K562 (cell line): ENCODE results near the gene RBM34. TPM values are rescaled to one million over a fixed set of nuclear protein-coding genes. Genes with fewer than 3 reads are reported as not detected.

ENCODE experiments used
- ATAC-seq: fragments of 200-7000 bp; cut with Tn5 transposase; 3 replicates; pipeline ENCODE4 v1.9.1; 2020; ENCODE audit warnings: moderate library complexity
- BruUV-seq: library from RNA; stranded (reverse); fragments of 400-500 nt; replicated peaks from 2 replicates; lab custom pipeline; 2021; lab: Mats Ljungman, UMichigan
- CTCF ChIA-PET: fragments of 300-600 bp; formaldehyde crosslinking; extraction: SDS; loops from one replicate; lab custom pipeline; 2021; ENCODE audit warnings: low intra/inter-chr PET ratio; lab: Yijun Ruan, JAX
- POLR2A ChIA-PET: fragments of 300-600, 350-650 bp; sonication (Branson Sonifier 250); formaldehyde crosslinking; extraction: SDS; loops from one replicate; lab custom pipeline; 2021; ENCODE audit warnings: antibody characterized with exemption, inconsistent platforms; lab: Yijun Ruan, JAX
- DNase-seq, 4 experiments: peaks; one replicate each; pipeline versions ENCODE4 v3.0.0 to v3.0.0-alpha.2; 2011 to 2018; ENCODE audit warnings: low spot score in 3 of 4, mixed read lengths in 3 of 4; ENCODE audit errors: extremely low read depth in 1 of 4
- FAIRE-seq: peaks from 2 replicates; lab custom pipeline; 2011; peaks lifted over from hg19 to GRCh38; lab: Jason Lieb, UNC
- H2AFZ ChIP-seq: 2 replicates; pipeline ENCODE4 v1.6.0; 2011; ENCODE audit warnings: low read depth, low read length, control low read depth, inconsistent platforms
- H3K27ac ChIP-seq: fragments of 200-600 bp; 3 replicates; pipeline ENCODE4 v1.8.0; 2011; ENCODE audit warnings: low read depth, mild to moderate bottlenecking, control low read depth, inconsistent platforms, low read length, moderate library complexity, mixed read lengths; ENCODE audit errors: extremely low read depth
- H3K27me3 ChIP-seq, 2 experiments: fragments of 300-600 bp in 1 of 2; 2 replicates in 1 of 2; 3 replicates in 1 of 2; pipeline versions ENCODE4 v1.6.0 to v1.8.0; 2011; ENCODE audit warnings: inconsistent platforms in 2 of 2, low read length in 2 of 2, mild to moderate bottlenecking in 1 of 2, mixed read lengths in 1 of 2, moderate library complexity in 1 of 2; ENCODE audit not compliant: control insufficient read depth in 2 of 2, insufficient read depth in 2 of 2
- H3K36me3 ChIP-seq: fragments of 300-600 bp; 3 replicates; pipeline ENCODE4 v1.8.0; 2011; ENCODE audit warnings: mild to moderate bottlenecking, low read length, inconsistent platforms; ENCODE audit not compliant: control insufficient read depth, insufficient read depth
- H3K4me1 ChIP-seq, 2 experiments: fragments of 200-600 bp in 1 of 2; replicated peaks in 1 of 2; 2 replicates in 1 of 2; 3 replicates in 1 of 2; pipeline versions ENCODE4 v1.5.1 to v1.8.0; 2011; ENCODE audit warnings: inconsistent platforms in 2 of 2, low read length in 2 of 2, mild to moderate bottlenecking in 1 of 2, mixed read lengths in 1 of 2, moderate library complexity in 1 of 2; ENCODE audit not compliant: control insufficient read depth in 2 of 2, insufficient read depth in 2 of 2
- H3K4me2 ChIP-seq: 2 replicates; pipeline ENCODE4 v1.6.1; 2011; ENCODE audit warnings: low read length, control low read depth, inconsistent platforms, mixed read lengths; ENCODE audit not compliant: insufficient read depth
- H3K4me3 ChIP-seq: fragments of 200-600 bp; sonication (generic), shearing (Covaris generic); 2 replicates; pipeline ENCODE4 v1.5.1; 2016; ENCODE audit warnings: control low read depth, inconsistent platforms
- H3K79me2 ChIP-seq: fragments of 200-600 bp; 3 replicates; pipeline ENCODE4 v1.8.0; 2011; ENCODE audit warnings: low read length, inconsistent platforms; ENCODE audit not compliant: control insufficient read depth, insufficient read depth
- H3K9ac ChIP-seq, 2 experiments: 2 replicates each; pipeline versions ENCODE4 v1.6.0 to v1.6.1; 2011; ENCODE audit warnings: low read depth in 2 of 2, low read length in 2 of 2, control low read depth in 1 of 2, inconsistent platforms in 1 of 2, mild to moderate bottlenecking in 1 of 2, mixed read lengths in 1 of 2; ENCODE audit not compliant: insufficient read depth in 1 of 2
- H3K9me1 ChIP-seq: one replicate; pipeline ENCODE4 v1.6.0; 2011; ENCODE audit warnings: inconsistent platforms, mild to moderate bottlenecking, low read length, moderate library complexity; ENCODE audit not compliant: control insufficient read depth, insufficient read depth
- H3K9me3 ChIP-seq: replicated peaks from 2 replicates; pipeline ENCODE4 v1.5.1; 2011; ENCODE audit warnings: low read depth, low read length, inconsistent platforms; ENCODE audit not compliant: control insufficient read depth, insufficient read depth
- H4K20me1 ChIP-seq: replicated peaks from 2 replicates; pipeline ENCODE4 v1.6.1; 2011; ENCODE audit warnings: low read length, inconsistent platforms, mixed read lengths; ENCODE audit not compliant: control insufficient read depth, insufficient read depth
- BCL6 ChIP-seq: fragments of 250-450 bp; sonication (Bioruptor Pico); IDR thresholded peaks from 2 replicates; pipeline ENCODE4 v1.4.0; 2020
- CBFA2T3 ChIP-seq: fragments of 450-650 bp; IDR thresholded peaks from 2 replicates; pipeline ENCODE4 v1.6.1; 2017
- HNRNPK ChIP-seq: fragments of 200-400 bp; formaldehyde crosslinking; IDR thresholded peaks from one replicate; pipeline ENCODE4 v1.6.1; 2018; ENCODE audit warnings: mild to moderate bottlenecking, low read depth, low read length; ENCODE audit not compliant: poor library complexity, severe bottlenecking
- PCBP1 ChIP-seq: fragments of 200-400 bp; formaldehyde crosslinking; IDR thresholded peaks from 2 replicates; pipeline ENCODE4 v1.6.1; 2018; ENCODE audit warnings: mild to moderate bottlenecking, low read depth, low read length; ENCODE audit not compliant: poor library complexity, severe bottlenecking
- PCBP2 ChIP-seq: fragments of 200-400 bp; formaldehyde crosslinking; IDR thresholded peaks from 2 replicates; pipeline ENCODE4 v1.6.1; 2018; ENCODE audit warnings: low read length, low read depth, mild to moderate bottlenecking, moderate library complexity; ENCODE audit not compliant: poor library complexity, severe bottlenecking
- RBM25 ChIP-seq: fragments of 200-400 bp; formaldehyde crosslinking; IDR thresholded peaks from 2 replicates; pipeline ENCODE4 v1.6.1; 2018; ENCODE audit warnings: low read length, low read depth, moderate library complexity; ENCODE audit not compliant: severe bottlenecking
- ZNF124 ChIP-seq: sonication (generic); formaldehyde crosslinking; IDR thresholded peaks from 2 replicates; pipeline ENCODE4 v1.8.1; 2022; ENCODE audit warnings: missing genetic modification reagents
- ZNF583 ChIP-seq: fragments of 250-450 bp; sonication (Bioruptor Pico); IDR thresholded peaks from 2 replicates; pipeline ENCODE4 v1.4.0; 2020
- WGBS: fragments of 100-300 bp; shearing (Covaris generic); methylation state at CpG from one replicate; pipeline ENCODE4 v1.1.6; 2016; ENCODE audit warnings: low coverage, mixed read lengths; ENCODE audit not compliant: insufficient coverage; ENCODE audit errors: missing lambda C conversion rate; 5-methylcytosine and 5-hydroxymethylcytosine counted together
- in situ Hi-C: fragments of 300-500 bp; cut with MboI; formaldehyde crosslinking; loops from 4 replicates; pipeline ENCODE4 v1.15.0; 2018; ENCODE audit warnings: inconsistent platforms, mixed read lengths
- intact Hi-C: fragments of 100-400 bp; cut with micrococcal nuclease; formaldehyde crosslinking; loops from 2 replicates; pipeline ENCODE4 v1.14.2; 2022
- polyA plus RNA-seq, 8 experiments: library from polyadenylated mRNA; depleted of rRNA in 4 of 8; stranded (reverse) in 5 of 8; unstranded in 3 of 8; fragments of >200 nt; fragmentation: Nextera tagmentation in 2 of 8; fragmentation: Illumina TruSeq in 1 of 8; extraction: Ambion mirVana in 2 of 8; extraction: Trizol in 1 of 8; gene quantifications; 2 replicates each; pipeline versions ENCODE4 v1.2.1 to v1.2.3, GENCODE V29; 2011 to 2014; ENCODE audit warnings: inconsistent platforms in 1 of 8, missing spikeins in 1 of 8
- total RNA-seq, 7 experiments: library from RNA; depleted of rRNA in 6 of 7; stranded (reverse); fragments of >200 nt in 6 of 7; fragmentation: Illumina TruSeq in 2 of 7; extraction: Trizol in 2 of 7; gene quantifications; 2 replicates each; pipeline versions ENCODE4 v1.2.1 to v1.2.3, GENCODE V29; 2011 to 2021; ENCODE audit warnings: low replicate concordance in 1 of 7
- TF ChIP-seq, protein P1 (sequence below): sonication (generic); formaldehyde crosslinking; IDR thresholded peaks from 2 replicates; pipeline ENCODE4 v1.8.0; 2022; ENCODE audit warnings: mild to moderate bottlenecking, missing genetic modification reagents

Gene RBM34
- total and polyA plus RNA-seq, 9 of the 15 experiments (the other 6 are each of a cell fraction or from before 2014, with no cell fraction given) = 64.0 to 178 (median 124) TPM

DNA sequence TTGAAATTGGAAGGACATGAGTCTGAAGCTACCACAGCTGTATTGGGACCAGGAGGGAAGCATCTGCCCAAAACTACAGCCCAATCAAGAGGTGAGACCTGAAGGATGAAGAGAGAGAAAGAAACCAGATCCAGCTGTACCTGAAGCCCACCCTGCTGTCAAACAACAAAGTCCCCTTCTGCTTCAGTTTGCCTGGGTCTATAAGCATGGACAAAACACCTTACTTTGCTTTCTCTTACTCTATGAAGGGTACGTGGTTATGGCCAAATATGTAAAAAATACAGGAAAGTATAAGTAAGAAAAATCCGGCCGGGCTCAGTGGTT is 58.8 kb downstream of the RBM34 start:
- Histone ChIP-seq H2AFZ (no peak overlapping the region), H3K9me3 (no peaks in the 10 kb centered on the region), H3K79me2 (no peaks in the 10 kb centered on the region), H3K27ac (no peak overlapping the region), H3K9ac (peak overlapping the region in 1 of 2 experiments; percentile 18; a peak in 1 of 4 replicates), H3K4me1 (peaks cover 8 to 14% of the 10 kb centered on the region in 2 experiments; a peak in 4 of 5 replicates), H3K9me1 (no peaks in the 10 kb centered on the region), H3K4me2 (no peak overlapping the region), H3K27me3 (no peaks in the 10 kb centered on the region), H3K36me3 (peaks cover 5% of the 10 kb centered on the region; the same call in 1 of the 3 replicates), H4K20me1 (no peaks in the 10 kb centered on the region; the same call in 1 of the 2 replicates), H3K4me3 (no peak overlapping the region)
- TF ChIP-seq CBFA2T3 = no peak
- TF ChIP-seq RBM25 = peak; percentile 11
- BruUV-seq = no TSS peak
- no peak for ATAC-seq
- FAIRE-seq = no peak
- 73% methylated on average over 3 of the region's 3 CpGs for WGBS
- POLR2A ChIA-PET = interaction anchor here (0.6 kb wide), 1 partner anchor 11 kb away, joined by 3 read pairs; no protein-coding TSS in a partner anchor
- intact Hi-C loops (no loop called here), in situ Hi-C loops (no loop called here)
- DNase-seq = no peak
- CTCF ChIA-PET = no interaction called here

DNA sequence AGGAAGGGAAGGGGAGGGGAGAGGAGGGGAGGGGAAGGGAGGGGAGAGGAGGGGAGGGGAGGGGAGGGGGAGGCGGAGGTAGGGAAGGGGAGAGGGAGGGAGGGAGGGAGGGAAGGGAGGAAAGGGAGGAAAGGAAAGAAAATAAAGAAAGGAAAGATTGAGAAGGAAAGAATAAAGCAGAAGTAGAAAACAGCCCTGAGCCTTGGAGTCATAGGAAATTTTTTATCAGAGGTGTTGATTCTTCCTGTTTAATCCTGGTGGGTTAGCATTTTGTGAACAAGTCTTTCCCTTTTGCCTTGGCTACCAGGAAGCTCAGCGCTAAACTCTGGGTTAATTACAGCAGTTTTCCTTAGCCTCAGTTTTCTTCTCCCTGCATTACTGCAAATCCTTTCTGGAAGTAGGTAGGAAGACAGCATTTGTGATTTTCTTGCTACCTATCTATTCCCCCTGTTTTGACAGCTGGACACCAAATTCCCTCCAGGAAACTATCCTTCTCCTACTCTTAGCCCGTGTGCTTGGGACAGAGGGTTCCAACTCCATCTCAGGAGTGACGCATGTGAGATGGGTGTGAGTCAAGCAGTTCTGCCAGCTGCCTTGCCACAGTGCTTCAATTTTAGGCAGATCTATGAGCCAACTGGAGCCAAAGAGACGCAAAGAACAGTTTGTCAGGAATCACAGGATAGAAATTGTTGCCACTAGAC is 59.3 kb downstream of the RBM34 start:
- no peaks in the 10 kb centered on the region for H3K9me3 ChIP-seq
- in situ Hi-C loops = no loop called here
- H3K27ac ChIP-seq = no peak overlapping the region
- H2AFZ ChIP-seq = no peak overlapping the region
- DNase-seq = no peak
- no peaks in the 10 kb centered on the region for H3K9me1 ChIP-seq
- no peak for TF ChIP-seq ZNF124
- TF ChIP-seq PCBP2 = peak; percentile 86
- TF ChIP-seq, protein P1, sequence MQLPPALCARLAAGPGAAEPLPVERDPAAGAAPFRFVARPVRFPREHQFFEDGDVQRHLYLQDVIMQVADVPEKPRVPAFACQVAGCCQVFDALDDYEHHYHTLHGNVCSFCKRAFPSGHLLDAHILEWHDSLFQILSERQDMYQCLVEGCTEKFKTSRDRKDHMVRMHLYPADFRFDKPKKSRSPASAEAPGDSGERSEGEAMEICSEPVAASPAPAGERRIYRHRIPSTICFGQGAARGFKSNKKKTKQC (CRISPR knock-in tag) = no peak
- TF ChIP-seq ZNF583 (CRISPR knock-in tag) = no peak
- TF ChIP-seq BCL6 (CRISPR knock-in tag) = no peak
- TF ChIP-seq HNRNPK = peak; percentile 83
- peak; percentile 58 for TF ChIP-seq PCBP1
- TF ChIP-seq, all 486 proteins: peak for 3
- H3K9ac ChIP-seq = peak overlapping the region in 1 of 2 experiments; percentile 18; a peak in 1 of 4 replicates
- H3K4me1 ChIP-seq = peaks cover 8 to 14% of the 10 kb centered on the region in 2 experiments; a peak in 4 of 5 replicates
- no peak overlapping the region for H3K4me3 ChIP-seq
- no peaks in the 10 kb centered on the region for H3K36me3 ChIP-seq
- BruUV-seq = no TSS peak
- no peaks in the 10 kb centered on the region for H3K79me2 ChIP-seq
- WGBS = 37% methylated on average over 4 of the region's 5 CpGs
- ChIA-PET POLR2A (interaction anchor here (0.6 to 1.1 kb wide), 2 partner anchors 12 to 21 kb away, joined by 3 read pairs; no protein-coding TSS in a partner anchor), CTCF (interaction anchor here (0.6 kb wide), 1 partner anchor 938 kb away, joined by 3 read pairs; no protein-coding TSS in a partner anchor)
- no peak for ATAC-seq
- no peak overlapping the region for H3K4me2 ChIP-seq
- H3K27me3 ChIP-seq = no peaks in the 10 kb centered on the region
- H4K20me1 ChIP-seq = no peaks in the 10 kb centered on the region; the same call in 1 of the 2 replicates
- FAIRE-seq = no peak
- intact Hi-C loops = no loop called here
